ENCODE data around the gene CDK11A. TPM values are rescaled to one million over a fixed set of nuclear protein-coding genes. Genes with fewer than 3 reads are reported as not detected.
"Not testable (repeated sequence)": the region's sequence is repeated elsewhere in the genome, so short reads cannot be mapped to it uniquely, and the experiment has no call there.

CDK11A gene
- total RNA-seq, 2 donors from 2014 or later = 66.4 to 72.3 TPM

GRCh38 chr1:1672181-1672965, 51.8 kb downstream of the CDK11A start:
- DNase-seq (peak in 1 of 2 donors; percentile 11), ATAC-seq (no peak)
- intact Hi-C loops (cut with DNase I, micrococcal nuclease) = no loop called here

DNA sequence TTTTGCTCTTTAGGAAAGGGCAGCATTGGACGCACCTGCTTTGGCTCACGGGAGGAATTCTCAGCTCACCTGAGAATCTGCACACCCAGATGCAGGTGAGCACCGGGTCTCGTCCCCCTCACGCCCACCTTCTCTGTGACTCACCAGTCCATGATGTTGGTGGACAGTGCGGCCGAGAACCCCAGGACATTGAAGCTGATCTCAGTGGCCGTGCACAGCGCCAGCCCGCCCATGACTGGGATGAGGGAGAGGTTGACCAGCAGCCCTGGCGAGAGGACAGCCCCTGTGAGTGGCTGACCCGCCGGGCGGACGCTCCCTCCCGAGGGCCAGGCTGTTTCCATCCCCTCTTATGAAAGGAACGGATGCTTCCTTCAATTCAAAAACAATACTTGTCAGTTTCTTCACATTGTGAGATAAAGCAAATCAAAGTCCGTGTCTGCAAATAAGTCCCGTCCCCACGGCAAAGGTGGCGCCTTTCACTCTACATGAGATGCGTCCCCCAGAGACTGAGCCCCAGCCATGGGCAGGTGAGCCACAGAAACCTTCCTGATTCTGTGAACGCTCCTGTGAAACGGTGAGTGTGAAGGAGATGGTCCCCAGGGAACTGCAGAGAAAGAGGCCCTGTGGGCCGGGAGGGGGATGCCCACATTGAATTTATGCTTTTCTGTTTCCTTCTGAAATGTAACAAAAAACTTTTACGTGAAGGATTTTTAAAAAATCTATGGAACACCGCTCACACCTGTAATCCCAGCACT, 52.6 kb downstream of the CDK11A start:
- no peak for ATAC-seq
- intact Hi-C loops (cut with DNase I, micrococcal nuclease) = no loop called here
- DNase-seq = peak in 1 of 2 donors; percentile 19

DNA sequence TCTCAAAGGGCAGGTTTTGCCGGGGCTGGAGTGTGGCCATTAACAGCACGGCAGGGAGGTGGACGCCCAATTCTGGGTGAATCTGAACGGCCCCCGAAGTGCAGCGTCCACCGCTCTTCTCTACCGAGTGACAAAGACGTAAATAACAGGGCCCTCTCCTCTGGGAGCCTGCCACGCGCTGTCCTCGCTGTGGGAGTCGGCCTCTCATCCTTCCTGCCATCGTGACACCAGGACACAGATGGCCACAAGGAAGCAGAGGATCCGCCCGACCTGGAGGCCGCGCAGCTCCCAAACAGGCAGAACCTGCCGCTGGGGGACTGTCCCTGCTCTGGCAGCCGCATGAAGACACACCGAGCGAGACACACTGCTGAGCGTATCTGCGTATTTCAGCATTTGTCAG, 53.3 kb downstream of the CDK11A start:
- ATAC-seq = no peak
- intact Hi-C loops (cut with DNase I, micrococcal nuclease) = no loop called here
- peak in 1 of 2 donors; percentile 19 for DNase-seq

GRCh38 chr1:1669468-1670440, 54.4 kb downstream of the CDK11A start:
- ATAC-seq (no peak), DNase-seq (peak in 1 of 2 donors; percentile 19)

GRCh38 chr1:1666526-1666925, 57.6 kb downstream of the CDK11A start:
- no peak for ATAC-seq
- intact Hi-C loops (cut with DNase I, micrococcal nuclease) = loop anchor here in 1 of 2 donors (5.0 kb wide), 1 partner anchor 61 kb away; no protein-coding TSS in a partner anchor
- peak in 1 of 2 donors; percentile 16 for DNase-seq

More at GRCh38 chr1:1669468-1670440, 54.4 kb downstream of the CDK11A start:
- intact Hi-C loops (cut with DNase I, micrococcal nuclease) = loop anchor here in 1 of 2 donors (5.0 kb wide), 1 partner anchor 58 kb away; no protein-coding TSS in a partner anchor

DNA sequence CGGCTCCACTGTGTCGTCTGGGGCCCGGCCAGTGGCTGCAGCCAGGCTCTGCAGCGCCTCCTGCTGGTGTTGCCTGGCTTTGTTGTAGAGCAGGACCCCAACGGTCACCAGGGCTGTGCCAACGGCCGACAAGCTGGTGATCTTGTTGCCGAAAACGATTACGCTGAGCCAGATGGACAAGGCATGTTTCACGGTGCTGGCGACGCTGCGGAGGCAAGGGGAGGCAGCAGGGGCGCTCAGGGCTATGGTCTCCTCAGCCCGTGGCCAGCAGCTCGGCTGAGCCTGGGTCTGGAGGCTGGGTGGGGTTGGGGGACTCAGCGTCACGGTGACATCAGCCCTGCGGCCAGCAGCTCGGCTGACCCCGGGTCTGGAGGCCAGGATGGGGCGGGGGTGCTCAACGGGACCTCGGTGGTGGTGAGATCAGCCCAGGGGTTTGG, 58.3 kb downstream of the CDK11A start:
- ATAC-seq (no peak), DNase-seq (peak in 1 of 2 donors; percentile 22)
- intact Hi-C loops (cut with DNase I, micrococcal nuclease) = loop anchor here in 1 of 2 donors (5.0 kb wide), 1 partner anchor 61 kb away; no protein-coding TSS in a partner anchor

- DNase-seq = peak in 1 of 2 donors; percentile 22
- intact Hi-C loops (cut with DNase I, micrococcal nuclease) = loop anchor here in 1 of 2 donors (5.0 kb wide), 1 partner anchor 62 kb away; no protein-coding TSS in a partner anchor
- peak; percentile 3 for ATAC-seq
These were observed 59.0 kb downstream of the CDK11A start for GRCh38 chr1:1664941-1665814.

GRCh38 chr1:1664318-1664717, 59.8 kb downstream of the CDK11A start:
- intact Hi-C loops (cut with DNase I, micrococcal nuclease); DNase-seq; ATAC-seq: not testable (repeated sequence)

GRCh38 chr1:1662830-1663560, 61.2 kb downstream of the CDK11A start:
- ATAC-seq (peak; percentile 27), DNase-seq (peak in 1 of 2 donors; percentile 20)
- intact Hi-C loops (cut with DNase I, micrococcal nuclease) = not testable (repeated sequence)

DNA sequence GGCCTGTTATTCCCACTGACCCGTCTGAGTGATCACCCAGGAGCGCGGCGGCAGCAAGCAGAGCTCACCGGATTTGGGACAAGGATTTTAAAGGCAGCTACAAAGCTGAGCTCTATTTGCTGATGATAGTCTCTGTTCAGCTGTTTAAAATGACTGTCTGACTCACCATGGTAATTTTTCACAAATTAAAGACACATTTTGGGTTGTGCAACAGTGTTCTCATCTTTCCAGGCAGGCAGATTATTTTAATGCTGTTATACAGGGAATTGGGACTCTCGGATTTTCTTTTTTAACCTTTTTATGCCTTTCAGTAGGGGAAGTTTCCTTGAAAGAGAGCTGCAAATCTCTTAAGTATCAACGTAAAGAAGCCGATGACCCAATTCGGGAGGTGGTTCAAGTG, 61.8 kb downstream of the CDK11A start:
- DNase-seq; ATAC-seq; intact Hi-C loops (cut with DNase I, micrococcal nuclease): not testable (repeated sequence)

- DNase-seq = peak; percentile 93 to 96
- intact Hi-C loops (cut with DNase I, micrococcal nuclease) = not testable (repeated sequence)
- ATAC-seq = peak; percentile 79
These were observed 65.3 kb downstream of the CDK11A start, which contains the start of gene CDK11B for GRCh38 chr1:1658583-1659549. Gene CDK11B (minus strand): TSS chr1:1659004. CDS start chr1:1657485, 1,519 bp downstream.

Other genes starting within 250 kb of the CDK11A start
- gene ATAD3A, start 212.2 kb downstream of the CDK11A start, total RNA-seq = 10 to 100 TPM; 20.7 to 29.6 TPM
- gene TMEM240, start 183.7 kb downstream of the CDK11A start, total RNA-seq = 1 to 10 TPM in 1 of 2 donors, under 1 TPM in 1; 0.67 to 2.6 TPM
- gene SSU72, start 149.5 kb downstream of the CDK11A start, total RNA-seq = 100 to 1,000 TPM; 118 to 130 TPM
- 1 to 10 TPM; 3.1 to 3.3 TPM for gene FNDC10, start 124.2 kb downstream of the CDK11A start, total RNA-seq
- 10 to 100 TPM; 84.8 to 86.1 TPM for gene MIB2, start 108.9 kb downstream of the CDK11A start, total RNA-seq
- 1 to 10 TPM; 1.2 to 7.2 TPM for gene MMP23B, start 92.2 kb downstream of the CDK11A start, total RNA-seq
- 10 to 100 TPM; 29.6 to 37.0 TPM for gene CDK11B, start 65.4 kb downstream of the CDK11A start, total RNA-seq
- 10 to 100 TPM; 39.0 to 57.0 TPM for gene SLC35E2B, start 31.6 kb downstream of the CDK11A start, total RNA-seq
- 100 to 1,000 TPM; 141 to 156 TPM for gene NADK, start 54.1 kb upstream of the CDK11A start, total RNA-seq
- 100 to 1,000 TPM; 308 to 326 TPM for gene GNB1, start 166.7 kb upstream of the CDK11A start, total RNA-seq
- under 1 TPM; 0.34 to 0.50 TPM for gene CALML6, start 190.9 kb upstream of the CDK11A start, total RNA-seq
- 1 to 10 TPM; 4.1 to 4.3 TPM for gene TMEM52, start 194.9 kb upstream of the CDK11A start, total RNA-seq